Suprapubic skin (tissue), 4 donors: ENCODE measurements around the gene LEFTY2.

Experiments
- EP300 ChIP-seq: sonication (generic); formaldehyde crosslinking; IDR thresholded peaks from one replicate; pipeline ENCODE4 v1.6.1; 2017; ENCODE audit warnings: antibody characterized with exemption
- POLR2A ChIP-seq, 2 donors: fragments of 450-650 bp; IDR thresholded peaks; one replicate each; pipeline ENCODE4 v1.6.1; 2017; ENCODE audit warnings: antibody characterized with exemption in 2 of 2, mild to moderate bottlenecking in 2 of 2, moderate library complexity in 2 of 2
- POLR2AphosphoS5 ChIP-seq, 3 donors: sonication (generic); formaldehyde crosslinking; IDR thresholded peaks; one replicate each; pipeline ENCODE4 v1.6.1; 2017; ENCODE audit warnings: antibody characterized with exemption in 3 of 3
- TF ChIP-seq, protein P1 (sequence below), 2 donors: fragments of 200-600 bp in 1 of 2; fragments of 450-650 bp in 1 of 2; sonication (generic) in 1 of 2; IDR thresholded peaks; one replicate each; pipeline ENCODE4 v1.5.1; 2016 to 2019; ENCODE audit warnings: antibody characterized with exemption in 2 of 2, mild to moderate bottlenecking in 1 of 2, moderate library complexity in 1 of 2

DNA sequence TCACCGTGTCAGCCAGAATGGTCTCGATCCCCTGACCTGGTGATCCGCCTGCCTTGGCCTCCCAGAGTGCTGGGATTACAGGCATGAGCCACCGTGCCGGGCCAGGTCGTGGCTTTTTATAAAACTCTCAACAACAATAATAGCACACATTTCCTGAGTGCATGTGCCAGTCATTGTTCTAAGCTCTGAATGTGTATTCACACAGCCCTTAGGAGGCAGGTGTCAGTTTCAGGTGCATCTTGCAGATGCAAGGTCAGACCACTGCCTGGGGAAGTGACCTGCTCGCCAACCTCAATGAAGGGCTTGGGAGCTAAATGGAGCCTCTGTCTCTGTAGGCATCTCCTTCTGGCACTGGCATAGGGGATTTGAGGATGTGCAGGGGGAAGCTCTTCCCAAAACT is 1.6 kb upstream of the LEFTY2 start:
- TF ChIP-seq, protein P1, sequence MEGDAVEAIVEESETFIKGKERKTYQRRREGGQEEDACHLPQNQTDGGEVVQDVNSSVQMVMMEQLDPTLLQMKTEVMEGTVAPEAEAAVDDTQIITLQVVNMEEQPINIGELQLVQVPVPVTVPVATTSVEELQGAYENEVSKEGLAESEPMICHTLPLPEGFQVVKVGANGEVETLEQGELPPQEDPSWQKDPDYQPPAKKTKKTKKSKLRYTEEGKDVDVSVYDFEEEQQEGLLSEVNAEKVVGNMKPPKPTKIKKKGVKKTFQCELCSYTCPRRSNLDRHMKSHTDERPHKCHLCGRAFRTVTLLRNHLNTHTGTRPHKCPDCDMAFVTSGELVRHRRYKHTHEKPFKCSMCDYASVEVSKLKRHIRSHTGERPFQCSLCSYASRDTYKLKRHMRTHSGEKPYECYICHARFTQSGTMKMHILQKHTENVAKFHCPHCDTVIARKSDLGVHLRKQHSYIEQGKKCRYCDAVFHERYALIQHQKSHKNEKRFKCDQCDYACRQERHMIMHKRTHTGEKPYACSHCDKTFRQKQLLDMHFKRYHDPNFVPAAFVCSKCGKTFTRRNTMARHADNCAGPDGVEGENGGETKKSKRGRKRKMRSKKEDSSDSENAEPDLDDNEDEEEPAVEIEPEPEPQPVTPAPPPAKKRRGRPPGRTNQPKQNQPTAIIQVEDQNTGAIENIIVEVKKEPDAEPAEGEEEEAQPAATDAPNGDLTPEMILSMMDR (IDR thresholded peaks at IDR 0.05), result no peak
- TF ChIP-seq POLR2A (IDR thresholded peaks at IDR 0.05) (no peak), POLR2AphosphoS5 (IDR thresholded peaks at IDR 0.05) (no peak), EP300 (no peak)
